ENCODE measurements around the gene SEMA7A. TPM values are rescaled to one million over a fixed set of nuclear protein-coding genes. Genes with fewer than 3 reads are reported as not detected.

Gene SEMA7A
- total RNA-seq, 1 donor from 2014 or later = 6.8 TPM

DNA sequence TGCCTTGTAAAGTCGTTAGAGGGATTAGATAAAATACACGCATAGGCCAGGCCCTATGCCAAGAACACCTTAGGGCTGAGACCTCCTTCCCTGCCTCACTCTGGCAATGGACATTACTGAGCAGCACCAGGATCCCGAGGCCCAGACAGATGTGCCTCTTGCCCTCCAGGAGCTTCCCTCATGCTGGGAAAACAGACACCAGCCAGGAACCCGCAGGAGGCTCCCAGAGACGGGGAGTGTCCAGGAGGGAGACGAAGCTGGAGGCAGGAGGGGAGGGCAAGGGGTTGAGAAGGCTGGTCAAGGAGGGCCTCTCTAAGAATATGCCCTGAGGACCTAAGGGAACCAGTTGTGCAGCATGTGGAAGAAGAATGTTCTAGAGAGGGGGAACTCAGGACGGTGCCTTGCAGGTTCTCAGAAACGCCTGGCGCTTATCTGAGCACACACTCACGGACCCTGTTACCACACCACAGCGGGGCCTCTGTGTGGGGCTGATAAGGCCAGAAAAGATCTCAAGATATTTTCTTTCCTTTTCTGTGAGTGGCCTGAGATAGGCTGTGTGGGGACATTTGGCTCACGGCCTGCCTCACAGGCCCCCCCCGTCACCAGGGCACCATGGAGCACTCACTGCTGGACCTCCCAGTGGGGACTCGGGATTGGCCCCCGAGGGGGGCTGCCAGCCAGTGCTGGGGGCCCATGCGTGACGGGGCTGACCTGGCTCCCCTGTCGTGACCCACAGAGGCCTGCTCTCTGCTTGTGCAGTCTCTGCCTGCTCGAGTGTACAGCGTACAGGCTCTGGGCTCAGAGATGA, 44.3 kb downstream of the SEMA7A start:
- intact Hi-C loops (cut with micrococcal nuclease) = no loop called here

DNA sequence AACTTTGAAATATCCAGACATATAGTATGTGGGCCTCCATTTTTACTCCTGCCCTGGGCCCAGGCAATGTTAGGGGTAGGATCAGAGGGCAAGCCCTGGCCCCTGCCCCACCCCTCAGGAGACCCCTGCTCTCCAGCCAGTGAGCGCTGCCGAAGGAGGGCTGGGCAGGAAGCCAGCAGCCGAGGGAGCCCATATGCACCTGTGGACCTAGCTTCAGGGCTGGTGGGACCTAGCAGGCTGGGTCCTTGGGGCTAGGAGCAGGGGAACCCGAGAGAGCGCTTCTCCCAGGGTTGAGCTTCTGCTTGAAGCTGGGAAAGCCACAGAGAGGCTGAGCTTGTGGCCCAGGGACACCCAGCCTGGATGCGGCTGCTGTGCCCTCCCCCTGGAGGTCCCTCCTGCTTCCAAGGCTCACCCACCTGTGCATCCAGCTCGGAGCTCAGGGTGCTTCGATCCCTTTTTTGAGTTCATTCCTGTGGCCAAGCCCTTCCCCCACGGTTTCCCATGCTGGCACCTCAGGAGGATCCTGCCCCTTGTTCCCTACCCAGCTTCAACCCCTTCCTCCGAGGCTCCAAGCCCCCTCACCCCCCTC, 45.3 kb downstream of the SEMA7A start:
- intact Hi-C loops (cut with micrococcal nuclease) = no loop called here

DNA sequence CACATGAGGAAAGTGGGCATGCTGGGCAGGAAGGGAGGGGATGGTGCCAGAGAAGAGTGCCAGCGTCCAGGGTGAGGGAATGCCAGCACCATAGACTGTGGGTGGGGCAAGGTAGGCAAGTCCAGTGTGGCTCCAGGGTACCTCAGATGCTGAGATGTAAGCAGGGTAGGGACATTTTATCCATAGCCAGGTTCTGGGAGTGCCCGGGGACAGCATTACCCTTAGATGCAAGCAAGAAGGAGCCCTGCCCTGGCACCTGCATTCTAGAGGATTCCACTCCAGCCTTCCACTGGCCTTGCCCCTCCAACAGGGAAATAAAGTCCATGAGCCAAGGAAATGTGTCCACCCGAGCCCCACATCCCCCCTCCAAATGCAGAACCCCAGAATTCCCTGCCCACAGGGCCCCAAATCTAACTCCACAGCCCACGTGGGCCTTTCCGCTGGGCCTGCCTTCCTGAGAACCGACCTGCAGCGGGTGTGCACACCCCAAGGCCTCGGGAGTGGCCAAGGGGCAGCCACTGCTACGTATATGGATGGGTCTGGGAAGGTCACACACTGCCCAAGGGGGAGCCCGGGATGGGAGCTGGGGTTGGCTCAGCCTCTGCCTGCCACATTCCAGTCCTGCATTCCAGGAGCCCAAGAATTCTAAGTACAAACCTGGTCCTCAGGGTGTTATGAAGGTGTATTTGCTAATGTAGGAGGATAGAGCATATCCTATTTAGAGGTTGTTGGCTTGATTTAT, 46.0 kb downstream of the SEMA7A start:
- intact Hi-C loops (cut with micrococcal nuclease) = no loop called here

DNA sequence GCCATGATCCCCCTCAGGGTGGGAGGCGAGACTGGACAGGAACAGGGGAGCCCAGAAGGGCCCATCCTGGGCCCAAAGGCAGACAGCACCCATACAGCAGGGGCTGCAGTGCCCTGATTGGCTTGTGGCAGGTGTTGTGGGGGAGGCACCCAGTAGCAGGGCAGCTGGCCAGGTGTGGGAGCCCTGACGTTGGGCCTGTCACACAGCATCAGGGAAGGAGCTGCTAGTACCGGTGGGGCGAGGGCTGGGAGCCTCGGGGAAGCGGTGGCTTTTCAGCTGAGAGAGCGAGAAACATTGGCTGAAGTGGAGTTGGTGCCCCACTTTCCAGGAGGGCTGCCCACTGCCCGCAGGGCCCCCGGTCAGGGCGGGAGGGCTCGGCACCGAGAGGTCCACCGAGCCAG, 46.6 kb downstream of the SEMA7A start:
- intact Hi-C loops (cut with micrococcal nuclease) = no loop called here

DNA sequence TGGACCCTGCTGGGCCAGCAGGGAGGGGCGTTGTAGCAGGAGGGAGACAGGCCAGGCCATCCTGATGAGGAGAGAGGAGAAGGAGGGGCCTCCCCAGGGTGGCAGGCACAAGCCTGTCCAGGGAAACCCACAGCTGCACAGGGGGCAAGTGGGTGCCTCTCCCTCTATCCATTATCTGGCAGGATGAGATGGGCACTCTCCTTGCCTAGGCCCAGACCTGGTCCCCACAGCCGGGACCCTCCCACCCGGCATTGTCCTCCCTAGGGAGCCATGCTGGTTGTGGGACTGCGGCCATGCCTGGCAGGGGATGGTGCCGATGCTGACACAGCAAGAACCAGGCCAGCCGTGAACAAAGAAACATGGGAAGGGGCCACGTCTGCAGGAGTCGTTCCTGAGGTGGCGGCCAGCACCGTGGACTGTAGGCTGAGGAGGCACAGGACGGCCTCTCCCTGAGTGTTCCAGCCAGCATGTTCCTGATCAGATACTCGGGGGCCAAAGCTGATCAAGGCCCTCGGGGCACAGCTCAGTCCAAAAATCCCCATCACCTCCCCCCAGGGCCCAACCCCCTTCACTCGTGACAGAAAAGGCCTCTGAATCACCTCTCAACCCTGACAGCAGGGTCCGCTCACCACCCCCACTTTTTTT, 47.1 kb downstream of the SEMA7A start:
- intact Hi-C loops (cut with micrococcal nuclease) = no loop called here

DNA sequence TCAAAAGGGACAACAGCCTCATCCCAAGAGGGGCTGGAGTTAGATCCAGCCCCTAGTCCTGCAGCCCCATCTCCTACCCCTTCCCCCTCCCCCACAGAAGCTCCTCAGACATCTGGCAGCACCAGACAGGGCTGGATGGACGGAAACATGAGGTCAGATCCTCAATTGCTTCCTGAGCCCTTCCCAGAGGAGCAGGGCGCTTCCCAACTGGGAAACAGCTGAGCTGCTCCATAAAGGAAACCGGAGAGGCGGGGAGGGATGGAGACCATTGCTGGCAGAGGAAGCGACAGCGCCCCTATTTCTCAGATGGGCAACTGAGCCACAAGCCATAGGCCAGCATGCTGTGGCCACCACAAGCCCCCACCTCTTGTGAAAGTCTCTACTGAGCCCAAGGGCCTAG, 48.0 kb downstream of the SEMA7A start:
- intact Hi-C loops (cut with micrococcal nuclease) = no loop called here

DNA sequence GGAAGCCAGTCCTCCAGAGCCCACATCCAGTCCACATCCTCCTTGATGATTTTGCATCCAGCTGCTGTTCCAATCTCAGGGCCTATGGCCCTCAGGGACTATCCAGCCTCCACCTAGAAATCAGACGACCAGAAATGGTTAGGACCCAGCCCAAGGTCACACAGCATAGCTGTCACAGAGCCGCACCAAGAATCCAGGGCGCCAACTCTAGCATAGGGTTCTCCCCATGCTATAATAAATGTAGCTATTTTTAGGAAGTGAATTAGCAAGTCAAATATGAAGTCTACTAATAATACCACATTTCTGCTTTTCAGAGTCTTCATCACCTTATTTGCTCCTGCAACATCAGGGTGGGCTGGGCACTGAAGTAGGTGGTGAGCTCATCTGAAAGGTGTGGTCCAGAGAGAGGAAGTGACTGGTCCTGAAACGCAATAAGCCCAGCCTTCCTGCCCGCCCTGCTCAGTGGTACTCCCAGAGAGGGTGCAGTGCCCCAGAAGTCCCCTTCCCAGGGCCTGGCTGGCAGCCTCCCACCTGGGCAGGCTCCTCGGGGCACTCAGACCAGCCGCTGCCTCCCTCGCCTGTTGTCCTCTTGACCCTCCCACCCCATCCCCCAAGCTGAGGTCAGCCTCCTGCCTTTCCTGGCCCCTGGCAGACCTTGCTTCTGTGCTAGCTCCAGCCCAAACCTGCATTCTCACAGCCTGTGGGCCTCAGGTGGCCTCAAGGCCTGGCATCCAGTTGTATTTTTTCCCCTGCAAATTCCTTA, 48.7 kb downstream of the SEMA7A start:
- intact Hi-C loops (cut with micrococcal nuclease) = no loop called here

DNA sequence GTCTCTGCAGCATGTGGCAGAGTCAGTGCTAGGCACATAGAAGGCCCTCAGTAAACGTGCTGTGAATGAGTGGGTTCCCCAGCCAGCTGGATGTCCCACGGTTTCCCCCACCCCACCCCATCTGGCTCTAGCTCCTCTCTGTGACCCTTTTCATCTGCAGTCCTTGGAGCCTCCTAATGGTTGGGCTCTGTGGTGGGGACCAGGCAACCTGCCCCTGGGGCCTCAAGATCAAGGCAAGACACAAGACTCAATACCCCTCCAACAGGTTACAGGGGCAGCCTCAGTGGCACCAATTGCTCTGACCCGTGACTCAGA, 49.2 kb downstream of the SEMA7A start:
- intact Hi-C loops (cut with micrococcal nuclease) = no loop called here

DNA sequence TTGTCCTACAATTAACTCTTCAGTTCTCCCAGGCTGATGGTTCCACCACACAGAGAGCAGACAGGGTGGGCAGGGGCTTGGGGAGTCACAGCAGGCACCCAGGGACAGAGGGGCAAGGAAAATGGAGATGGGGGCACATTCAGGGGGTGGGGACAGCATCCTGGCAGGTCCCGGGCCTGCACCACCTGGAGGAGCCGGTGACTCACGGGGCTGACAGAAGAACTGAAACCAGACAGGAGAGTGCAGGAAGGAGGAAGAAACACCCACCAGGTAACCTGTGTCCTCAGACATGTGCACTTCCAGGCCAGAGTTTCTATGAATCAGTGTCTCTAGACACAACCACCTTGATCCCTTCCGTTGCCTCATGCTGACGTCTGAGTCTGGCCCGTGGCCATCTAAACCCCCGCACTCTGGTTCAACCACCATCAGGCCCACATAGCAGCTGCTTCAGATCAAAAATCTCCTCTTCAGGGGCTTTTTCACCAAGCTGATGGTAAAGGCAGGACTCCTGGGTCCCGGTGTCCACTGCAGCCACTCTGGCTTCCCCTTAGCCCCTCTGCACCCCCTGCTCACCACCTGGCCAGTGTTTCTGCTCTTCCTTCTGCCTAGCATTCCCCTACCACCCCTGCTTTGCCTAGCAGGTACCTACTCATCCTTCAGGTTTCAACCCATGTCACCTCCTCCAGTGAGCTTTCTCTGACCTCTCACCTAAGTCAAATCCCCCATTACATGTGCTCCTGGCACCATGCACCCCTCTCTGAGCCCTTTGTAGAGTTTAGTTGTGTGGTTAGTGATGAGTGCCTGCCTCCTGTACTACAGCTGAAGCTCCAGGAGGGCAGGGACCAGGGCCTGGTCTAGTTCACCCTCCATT, 49.8 kb downstream of the SEMA7A start:
- intact Hi-C loops (cut with micrococcal nuclease) = loop anchor here (2.0 kb wide), 1 partner anchor 77 kb away; the partner anchor contains the start of gene UBL7

DNA sequence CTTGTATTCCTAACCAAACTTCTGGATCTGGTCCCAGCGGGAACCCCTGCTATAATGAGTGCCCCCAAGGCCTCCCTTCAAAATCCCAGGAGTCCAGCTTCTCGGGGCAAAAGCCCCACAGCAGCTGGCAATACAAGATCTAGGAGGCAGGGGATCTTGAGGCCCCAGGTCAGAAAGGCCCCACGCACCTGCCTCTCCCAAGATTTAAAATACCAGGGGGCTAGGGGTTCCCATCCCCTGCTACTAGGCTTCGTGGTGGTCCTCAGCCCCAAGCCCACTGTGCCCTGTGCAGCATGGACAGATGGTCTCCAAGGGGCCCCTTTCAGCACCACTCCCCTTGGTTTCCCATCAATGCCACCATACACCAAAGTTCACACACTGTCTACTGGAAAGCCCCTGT, 50.5 kb downstream of the SEMA7A start:
- intact Hi-C loops (cut with micrococcal nuclease) = loop anchor here (2.0 kb wide), 1 partner anchor 78 kb away; the partner anchor contains the start of gene UBL7

DNA sequence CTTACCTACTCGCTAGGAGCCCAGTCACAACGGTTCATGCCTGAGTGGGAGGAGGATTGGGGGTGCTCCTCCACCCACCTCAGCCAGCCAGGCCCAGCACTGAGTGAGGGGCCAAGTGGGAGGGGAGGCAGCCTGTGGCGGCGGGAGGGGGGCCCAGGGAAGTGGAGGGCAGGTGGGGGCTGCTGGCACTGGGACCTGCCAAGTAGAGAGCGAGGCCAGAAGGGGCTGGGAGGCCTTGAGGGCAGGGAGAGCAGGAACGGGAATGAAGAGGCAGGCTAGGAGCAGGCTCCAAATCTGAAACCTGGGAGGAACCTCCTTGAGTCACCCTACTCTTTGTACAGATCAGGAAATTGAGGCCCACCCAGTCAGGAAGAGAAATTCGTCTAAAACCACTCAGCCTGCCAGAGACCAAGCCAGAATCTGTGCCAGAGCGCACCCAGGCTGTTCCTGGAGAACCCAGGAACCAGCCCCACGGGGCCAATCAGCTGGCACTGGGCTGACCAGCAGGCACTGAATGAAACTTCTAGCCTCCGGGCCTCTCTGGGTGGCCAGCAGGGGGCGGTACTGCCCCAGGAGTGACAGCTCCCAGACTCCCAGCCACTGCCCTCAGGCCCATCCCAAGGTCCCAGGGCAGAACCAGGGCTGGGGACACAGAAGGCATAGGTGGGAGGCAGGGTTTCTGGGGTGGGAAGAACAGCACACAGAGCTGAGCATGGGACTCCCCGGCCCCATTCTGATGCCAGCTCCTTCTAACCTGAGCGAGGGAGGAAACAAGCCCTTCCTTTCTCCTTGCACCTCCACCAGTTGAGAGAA, 51.5 kb downstream of the SEMA7A start:
- intact Hi-C loops (cut with micrococcal nuclease) = loop anchor here (1.0 to 2.0 kb wide), 2 partner anchors 56 to 79 kb away; partner anchors contain the start of gene UBL7

DNA sequence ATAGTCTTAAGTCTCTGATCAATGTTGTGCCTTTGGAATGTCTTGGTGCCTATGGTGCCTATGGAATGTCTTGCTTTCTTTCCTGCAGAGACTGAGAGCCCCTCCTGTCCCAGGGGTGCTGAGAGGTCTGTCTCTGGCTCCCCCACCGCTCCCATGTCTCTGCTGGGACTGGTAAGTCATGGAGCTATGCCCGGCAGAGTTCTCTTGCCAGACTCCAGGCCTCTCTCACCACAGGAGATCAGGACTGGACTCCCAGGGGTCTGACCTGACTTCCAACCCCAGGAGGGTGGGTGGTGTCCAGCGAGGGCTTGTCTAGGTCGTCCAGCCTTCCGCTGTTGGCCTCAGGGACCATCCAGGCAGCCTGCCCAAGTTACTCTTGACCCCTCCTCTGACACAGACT, 52.3 kb downstream of the SEMA7A start:
- intact Hi-C loops (cut with micrococcal nuclease) = no loop called here

DNA sequence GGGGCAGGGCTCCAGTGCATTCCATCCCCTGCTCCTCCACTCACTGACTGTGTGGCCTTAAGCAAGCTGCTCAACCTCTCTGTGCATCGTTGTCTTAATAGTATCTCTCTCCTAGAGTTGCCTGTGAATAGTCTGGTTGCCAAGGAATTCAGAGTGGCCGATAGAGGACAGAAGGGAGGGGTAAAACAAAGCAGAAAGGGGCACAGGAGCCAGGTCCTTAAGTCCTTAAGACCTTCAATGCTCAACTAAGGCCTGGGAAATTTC, 52.6 kb downstream of the SEMA7A start:
- intact Hi-C loops (cut with micrococcal nuclease) = no loop called here

DNA sequence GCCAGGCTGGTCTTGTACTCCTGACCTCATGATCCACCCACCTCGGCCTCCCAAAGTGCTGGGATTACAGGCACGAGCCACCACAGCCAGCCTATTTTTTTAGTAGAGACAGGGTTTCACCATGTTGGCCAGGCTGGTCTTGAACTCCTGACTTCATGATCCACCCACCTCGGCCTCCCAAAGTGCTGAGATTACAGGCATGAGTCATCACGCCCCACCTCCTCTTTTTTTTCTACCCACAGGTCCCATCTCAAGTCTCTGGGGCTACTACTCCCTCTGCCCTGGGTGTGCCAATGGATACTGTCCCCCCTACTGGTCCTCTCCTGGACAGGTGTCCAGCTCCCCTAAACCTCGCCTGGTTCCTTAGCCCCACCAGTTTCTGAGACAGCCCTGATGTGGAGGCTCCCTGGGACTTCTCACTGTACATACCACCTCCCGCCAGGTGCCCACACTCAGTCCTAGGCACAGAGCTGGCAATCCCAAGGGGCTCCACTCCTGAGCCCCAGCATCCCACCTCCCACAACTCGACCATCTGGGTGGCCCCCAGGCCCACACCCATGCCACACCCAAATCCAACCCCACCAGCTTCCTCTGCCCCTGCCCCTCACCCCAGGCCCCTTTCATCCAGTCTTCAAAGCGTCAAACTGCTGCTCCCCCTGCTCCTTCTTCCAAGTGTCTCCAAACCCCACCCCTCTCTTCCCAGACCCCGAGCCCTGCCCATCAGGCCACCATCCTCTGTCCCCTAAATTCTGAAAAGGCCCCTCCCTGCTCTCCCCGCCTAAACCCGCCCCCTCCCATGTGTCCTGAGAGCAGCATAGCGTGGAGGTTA, 53.2 kb downstream of the SEMA7A start:
- intact Hi-C loops (cut with micrococcal nuclease) = no loop called here

DNA sequence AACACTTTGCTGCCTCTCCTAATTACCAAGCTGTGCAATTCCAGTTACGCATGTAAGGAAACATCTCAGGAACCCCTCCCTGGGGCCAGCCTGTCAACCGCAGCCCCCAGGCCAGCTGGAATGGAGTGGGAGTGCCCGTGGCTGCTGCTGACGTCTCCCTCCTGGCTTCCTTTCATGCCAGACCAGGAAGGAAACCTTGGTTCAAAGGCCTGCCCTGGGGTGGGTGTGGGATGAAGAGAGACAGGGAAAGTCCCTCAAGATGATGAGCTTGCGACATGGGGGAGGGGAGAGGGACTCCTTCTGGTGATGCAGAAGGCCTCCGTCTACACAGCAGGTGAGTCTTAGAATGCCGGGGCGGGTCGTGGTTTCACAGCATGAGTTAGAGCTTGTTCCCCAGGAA, 54.9 kb downstream of the SEMA7A start:
- intact Hi-C loops (cut with micrococcal nuclease) = no loop called here

DNA sequence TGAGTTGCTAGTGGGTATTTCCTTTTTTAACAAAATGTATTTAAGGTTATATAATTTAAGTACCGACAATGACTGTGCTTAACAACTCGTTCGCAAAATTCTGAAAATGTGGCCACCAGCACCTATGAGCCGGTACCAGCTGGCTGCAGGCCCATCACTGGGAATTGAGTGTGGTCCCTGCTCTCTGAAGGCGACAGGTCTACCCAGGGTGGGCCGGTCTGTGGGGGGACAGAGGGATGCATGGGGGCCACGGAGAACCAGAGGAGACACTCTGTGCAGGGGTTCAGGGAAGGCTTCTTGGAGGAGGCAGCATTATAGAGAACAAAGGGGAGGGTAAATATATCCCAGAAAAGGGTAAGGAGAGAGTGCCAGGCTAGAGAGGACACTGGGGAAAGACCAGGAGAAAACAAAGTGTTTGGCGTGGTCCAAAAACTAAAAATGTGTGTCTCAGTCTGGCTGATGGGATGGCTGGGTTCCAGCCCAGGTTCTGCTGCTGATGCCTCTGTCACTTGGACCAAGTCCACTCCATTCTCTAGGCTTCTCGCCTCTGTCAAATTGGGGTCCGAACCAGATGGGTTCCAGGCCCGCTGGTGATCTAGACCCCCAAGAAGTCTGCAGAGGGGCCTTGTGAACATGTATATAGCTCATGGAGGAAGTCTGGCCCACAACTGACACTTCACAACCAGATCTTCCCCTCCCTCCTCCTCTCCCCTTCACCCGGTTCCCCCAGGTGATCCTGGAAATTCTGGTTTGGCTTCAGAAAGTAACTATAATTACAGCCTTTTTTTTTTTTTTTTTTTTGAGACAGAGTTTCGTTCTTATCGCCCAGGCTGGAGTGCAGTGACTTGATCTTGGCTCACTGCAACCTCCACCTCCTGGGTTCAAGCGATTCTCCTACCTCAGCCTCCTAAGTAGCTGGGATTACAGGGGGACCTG, 55.7 kb downstream of the SEMA7A start:
- intact Hi-C loops (cut with micrococcal nuclease) = no loop called here

DNA sequence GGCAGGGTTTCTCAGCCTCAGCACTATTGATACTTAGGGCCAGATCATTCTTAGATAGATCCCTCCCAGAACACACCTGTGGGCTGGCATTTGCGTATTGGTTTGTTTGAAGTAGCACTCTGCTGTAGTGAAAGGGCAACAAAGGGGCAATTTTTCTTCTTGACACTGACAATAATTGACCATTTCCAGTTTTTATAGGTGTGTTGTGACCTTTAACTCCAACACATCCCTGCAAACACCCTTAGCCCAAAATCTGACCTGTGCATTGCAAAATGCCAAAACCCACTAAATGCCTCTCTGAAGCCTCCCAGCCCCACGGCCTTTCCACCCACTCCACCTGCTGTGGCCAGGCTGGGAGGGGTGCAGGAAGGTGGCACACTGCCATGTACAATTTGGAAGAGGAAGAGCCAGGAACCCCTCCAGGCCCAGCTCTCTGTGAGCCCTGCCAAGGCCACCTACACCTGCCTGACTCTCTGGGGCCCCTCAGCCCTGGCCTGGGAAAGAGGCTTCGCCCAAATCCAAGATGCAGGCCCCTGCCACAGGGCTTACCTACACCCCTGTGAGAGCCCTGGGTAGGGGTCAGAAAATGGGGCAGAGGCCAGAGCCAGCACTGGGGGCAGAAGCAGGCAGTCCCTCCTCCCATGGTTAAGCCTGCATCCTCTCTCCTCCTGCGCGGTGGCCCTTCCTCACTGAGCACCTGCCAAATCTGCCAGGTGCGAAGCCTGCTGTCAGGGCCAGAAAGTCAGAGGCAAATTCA, 56.8 kb downstream of the SEMA7A start:
- intact Hi-C loops (cut with micrococcal nuclease) = no loop called here
